MV-4-11 (cell line): ENCODE measurements around the gene ZNF189.
"Not testable (repeated sequence)": the region's sequence is repeated elsewhere in the genome, so short reads cannot be mapped to it uniquely, and the experiment has no call there.

Experiments used
- DNase-seq: peaks from one replicate; lab custom pipeline; 2025; lab: John Stamatoyannopoulos, UW

ZNF189 gene

DNA sequence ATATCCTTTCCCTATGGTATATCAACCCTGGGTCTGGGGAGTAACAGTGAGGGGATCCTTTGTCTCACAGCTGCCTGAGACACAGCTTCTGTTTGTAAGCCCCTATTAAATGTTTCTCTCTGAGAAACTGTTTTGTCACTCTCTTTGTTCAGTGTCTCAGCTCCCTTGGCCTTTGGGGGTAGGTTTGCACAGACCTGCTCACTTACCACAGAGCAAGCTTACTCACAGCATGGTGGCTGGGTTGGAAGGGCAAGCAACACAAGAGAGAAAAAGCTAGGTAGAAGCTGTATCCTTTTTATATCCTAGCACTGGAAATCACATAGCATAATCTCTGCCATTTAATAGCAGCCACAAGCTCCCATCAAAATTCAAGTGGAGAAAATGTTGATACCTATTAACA is 18.4 kb upstream of the ZNF189 start:
- no peak for DNase-seq

DNA sequence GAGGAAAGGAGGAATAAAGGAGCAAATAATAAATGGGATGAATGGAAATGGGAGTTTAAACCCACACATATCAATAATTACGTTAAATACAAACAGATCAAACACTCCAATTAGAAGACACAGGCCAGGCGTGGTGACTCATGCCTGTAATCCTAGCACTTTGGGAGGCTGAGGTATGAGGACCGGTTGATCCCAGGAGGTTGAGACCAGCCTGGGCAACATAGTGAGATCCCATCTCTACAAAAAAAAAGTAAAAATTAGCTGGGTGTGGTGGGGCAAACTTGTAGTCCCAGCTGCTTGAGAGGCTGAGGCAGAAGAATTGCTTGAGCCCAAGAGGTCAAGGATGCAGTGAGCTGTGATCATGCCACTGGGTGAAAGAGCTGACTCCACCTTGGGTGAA is 17.5 kb upstream of the ZNF189 start:
- DNase-seq, result no peak

DNA sequence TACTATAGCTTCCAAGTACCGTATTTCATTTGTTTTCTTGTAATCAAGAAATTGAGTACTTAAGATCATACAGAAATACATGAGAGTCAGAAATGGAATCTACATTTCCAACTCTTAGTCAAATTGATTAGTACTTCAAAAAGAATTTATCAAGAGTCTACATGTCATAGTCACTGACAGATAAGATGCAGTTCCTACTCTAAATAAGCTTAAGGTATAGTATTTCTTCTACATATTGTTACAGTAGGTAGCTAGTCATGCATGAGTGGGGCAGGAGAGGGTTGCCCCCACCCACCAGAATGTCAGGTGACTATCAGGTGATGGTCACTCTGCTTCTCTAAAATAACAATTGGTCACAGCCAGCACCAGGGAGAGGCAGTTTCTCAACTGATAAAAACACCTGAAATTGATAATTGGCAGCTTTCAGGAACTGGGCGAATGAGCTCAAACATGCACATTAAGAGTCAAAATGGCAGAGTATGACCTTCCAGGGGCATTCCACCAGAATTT is 16.8 kb upstream of the ZNF189 start:
- no peak for DNase-seq

DNA sequence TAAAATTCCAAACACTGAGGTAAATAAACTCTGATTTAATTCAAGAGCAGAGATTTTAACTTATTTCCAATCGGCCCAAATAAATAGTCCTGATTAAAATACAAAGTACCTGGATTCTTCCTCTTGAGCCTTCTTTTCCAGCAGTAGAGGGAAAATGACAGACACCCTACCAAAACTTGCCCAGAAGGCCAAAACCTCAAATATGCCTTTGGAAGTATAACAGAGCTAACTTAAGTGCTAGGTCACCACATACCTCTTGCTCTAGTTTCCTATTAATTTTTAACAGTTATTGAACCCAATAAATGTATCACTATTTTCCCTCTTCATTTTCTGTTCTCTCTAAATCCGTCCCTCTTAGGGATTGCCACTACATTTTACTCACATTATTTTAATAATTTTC is 15.3 kb upstream of the ZNF189 start:
- no peak for DNase-seq

DNA sequence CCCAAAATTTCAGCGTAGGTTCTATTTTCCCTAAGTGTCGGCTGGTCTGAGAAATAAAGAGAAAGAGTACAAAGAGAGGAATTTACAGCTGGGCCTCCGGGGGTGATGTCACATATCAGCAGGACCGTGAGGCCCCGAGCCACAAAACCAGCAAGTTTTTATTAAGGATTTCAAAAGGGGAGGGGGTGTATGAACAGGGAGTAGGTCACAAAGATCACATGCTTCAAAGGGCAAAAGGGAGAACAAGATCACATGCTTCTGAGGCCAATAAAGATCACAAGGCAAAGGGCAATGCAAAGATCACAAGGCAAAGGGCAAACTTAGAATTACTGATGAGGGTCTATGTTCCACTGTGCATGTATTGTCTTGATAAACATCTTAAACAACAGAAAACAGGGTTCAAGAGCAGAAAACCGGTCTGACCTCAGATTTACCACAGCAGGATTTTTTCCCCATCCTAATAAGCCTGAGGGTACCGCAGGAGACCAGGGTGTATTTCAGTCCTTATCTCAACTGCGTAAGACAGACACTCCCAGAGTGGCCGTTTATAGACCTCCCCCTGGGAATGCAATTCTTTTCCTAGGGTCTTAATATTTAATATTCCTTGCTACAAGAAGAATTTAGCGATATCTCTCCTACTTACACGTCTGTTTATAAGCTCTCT is 13.6 kb upstream of the ZNF189 start, which contains the start of gene BAAT:
TSS of gene BAAT (minus strand) at position 134 of the 664 bp plus-strand sequence. CDS start 13,602 bp downstream, outside the sequence.
- DNase-seq, result not testable (repeated sequence)

DNA sequence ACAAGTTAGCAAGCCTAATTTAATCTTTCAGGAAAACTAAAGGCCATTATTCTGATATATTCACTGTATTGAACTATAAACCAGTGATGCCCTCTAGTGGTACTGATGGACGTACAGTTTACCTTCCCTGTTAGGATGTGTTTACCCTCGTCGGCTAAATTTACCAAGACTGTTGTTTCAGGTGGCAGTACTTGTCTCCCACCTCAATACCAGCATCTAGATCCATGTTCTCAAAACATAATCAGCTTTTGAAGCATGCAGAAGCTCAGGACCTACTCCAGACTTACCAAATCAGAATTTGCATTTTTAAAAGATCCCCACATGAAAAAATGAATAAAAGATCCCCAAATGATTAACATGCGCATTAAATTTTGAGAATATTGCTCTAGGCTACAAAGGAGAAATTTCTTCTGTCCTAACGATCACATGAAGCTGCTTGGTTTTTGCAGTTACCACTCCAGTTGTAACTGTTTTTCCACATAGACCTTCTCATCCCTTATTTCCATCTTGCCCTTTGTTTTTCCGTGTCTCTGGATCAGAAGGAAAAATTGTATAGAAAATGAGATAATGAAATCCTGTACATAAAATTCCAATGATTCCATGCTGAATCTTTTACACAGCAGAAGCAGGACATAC is 10.7 kb upstream of the ZNF189 start:
- DNase-seq, result no peak

DNA sequence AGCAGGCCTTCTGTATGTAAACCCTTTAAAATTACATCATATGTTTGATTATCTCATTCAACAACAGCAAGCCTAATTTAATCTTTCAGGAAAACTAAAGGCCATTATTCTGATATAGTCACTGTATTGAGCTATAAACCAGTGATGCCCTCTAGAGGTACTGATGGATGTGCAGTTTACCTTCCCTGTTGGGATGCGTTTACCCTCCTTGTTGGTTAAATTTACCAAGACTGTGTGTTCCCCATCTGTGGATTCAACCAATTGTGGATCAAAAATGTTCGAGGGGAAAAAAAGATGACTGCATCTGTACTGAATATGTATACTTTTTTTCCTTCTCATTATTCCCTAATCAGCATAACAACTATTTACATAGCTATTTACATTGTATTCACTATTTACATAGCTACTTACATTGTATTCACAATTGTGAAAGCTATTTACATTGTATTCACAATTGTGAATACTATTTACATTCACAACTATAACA is 10.1 kb upstream of the ZNF189 start:
- DNase-seq, result no peak

DNA sequence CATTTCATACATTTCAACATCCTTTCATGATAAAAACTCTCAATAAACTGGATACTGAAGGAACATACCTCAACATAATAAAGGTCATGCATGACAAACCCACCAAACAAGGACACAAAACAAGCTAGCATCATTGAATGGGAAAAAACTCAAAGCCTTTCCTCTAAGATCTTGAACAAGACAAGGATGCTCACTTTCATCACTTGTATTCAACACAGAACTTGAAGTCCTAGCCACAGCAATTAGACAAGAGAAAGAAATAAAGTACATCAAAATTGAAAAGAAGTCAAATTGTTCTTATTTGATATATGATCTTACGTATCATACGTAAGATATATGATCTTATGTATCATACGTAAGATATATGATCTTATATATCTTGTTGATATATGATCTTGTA is 5.5 kb upstream of the ZNF189 start:
- no peak for DNase-seq

DNA sequence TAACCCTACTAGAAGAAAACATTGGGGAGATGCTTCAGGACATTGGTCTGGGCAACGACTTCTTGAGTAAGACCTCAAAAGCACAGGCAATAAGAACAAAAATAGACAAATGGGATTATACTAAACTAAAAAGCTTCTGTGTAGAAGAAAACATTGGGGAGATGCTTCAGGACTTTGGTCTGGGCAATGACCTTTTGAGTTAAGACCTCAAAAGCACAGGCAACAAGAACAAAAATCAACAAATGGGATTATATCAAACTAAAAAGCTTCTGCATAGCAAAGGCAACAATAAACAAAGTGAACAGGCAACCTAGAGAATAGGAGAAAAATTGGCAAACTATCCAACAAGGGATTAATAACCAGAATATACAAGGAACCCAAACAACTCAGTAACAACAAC is 4.0 kb upstream of the ZNF189 start:
- DNase-seq, result no peak

DNA sequence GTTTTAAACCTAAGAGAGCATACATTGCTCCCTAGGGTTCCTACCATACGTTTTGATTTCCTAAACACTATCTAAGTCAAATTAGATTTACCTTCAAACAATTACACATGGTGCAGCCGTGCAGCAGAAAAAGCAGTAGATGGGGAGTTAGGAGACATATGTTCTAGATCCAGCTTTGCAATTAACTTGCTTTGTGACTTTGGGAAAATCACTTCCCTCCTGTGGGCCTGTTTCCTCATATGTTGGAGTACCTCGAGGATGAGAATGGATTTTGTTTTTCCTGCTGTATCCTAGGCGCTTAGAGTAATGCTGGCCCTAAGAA is 944 bp upstream of the ZNF189 start:
- DNase-seq, result no peak

DNA sequence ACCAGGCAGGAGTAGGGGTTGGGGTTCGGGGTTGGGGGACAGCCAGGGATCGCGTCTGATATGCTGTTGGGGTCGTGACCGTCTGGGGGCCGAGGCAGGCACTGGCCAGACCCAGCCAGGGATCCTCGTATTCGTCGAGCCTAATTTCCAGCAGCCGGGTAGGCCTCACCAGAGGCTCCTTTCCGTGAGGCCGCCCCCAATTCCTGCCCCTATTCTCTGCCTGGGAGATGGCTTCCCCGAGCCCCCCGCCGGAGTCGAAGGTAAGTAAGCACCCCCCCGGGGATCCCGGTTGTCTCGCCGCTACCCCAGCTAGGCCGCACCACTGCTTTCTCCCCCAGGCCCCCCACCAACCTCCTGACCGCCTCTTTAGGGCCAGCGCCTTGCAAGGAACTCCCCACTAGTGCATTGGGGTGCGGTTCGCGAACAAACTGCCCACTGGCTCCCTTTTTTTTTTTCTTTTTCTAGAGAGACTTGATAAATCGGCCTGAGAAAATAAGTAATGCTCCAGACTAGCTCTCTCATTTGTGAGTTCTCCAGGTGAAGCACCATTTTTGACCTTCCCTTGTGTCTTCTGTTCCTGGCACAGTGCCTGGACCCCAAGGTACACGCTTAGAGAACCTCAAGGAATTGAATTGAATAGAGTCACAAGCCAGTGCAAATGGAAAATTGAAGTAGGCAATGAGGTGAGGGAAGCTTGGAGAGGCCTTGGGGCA is 435 bp downstream of the ZNF189 start:
- no peak for DNase-seq

DNA sequence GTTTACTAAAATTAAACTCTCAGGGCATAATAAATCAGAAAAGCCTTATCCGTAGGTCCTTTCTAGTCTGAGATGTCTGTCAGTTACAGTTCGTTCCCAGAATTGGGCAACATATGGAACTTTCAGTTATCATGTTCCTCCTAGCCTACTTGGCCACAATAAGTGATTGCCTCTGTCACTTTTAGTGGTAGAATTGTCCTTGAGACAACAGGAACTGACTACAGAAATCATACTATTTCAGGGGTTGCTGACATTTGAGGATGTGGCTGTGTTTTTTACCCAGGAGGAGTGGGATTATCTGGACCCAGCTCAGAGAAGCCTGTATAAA is 956 bp downstream of the ZNF189 start:
- DNase-seq, result peak; percentile 90

DNA sequence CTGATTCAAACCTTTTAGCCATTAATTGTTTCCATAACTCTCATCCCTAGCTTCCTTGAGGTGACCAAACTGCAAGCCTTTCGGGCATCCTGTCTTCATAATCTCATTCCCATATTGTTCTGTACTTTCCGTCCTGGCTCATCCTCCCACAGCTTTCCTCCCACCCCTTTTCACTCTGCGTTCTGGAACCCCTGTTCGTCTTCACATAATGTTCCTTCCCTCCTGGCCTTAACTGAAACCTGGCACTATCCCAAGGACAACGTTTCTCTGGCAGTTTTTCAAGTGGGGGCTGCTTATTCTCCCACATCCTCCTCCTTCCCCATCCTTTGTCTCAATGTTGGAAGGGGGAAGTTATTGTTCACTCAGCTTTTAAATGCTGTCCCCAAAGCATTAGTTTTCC is 1.5 kb downstream of the ZNF189 start:
- DNase-seq, result no peak

DNA sequence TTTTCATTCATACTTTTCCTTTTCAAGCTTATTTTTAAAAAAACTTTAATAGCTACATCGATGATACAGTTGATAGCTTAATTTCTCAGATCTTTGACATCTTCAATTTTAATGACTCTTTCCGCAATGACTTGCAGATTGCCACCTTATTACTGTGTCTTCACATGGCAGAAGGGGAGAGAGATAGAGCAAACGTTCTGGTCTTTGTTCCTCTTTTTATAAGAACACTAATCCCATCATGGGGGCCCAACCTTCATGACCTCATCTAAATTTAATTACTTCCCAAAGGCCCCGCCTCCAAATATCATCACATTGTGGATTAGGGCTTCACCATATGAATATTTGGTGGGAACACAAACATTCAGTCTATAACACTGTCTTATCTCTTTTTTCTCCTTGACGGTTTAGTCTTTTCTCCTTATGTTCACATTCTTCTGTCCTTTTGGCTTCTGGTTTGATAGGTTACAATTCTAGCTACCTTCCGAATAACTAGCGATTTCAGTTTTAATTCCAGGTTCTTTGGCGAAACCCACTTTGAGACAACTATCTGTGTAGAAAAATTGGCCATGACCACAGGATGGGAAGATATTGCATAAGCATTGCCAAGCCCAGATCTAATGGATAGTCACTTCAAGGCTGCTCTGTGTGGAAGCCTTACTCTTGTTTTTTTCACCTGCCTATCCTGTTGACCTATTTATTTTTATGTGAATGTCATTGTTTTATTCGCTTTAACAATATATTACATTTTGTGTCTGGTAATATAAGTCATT is 5.0 kb downstream of the ZNF189 start:
- DNase-seq, result peak; percentile 68

DNA sequence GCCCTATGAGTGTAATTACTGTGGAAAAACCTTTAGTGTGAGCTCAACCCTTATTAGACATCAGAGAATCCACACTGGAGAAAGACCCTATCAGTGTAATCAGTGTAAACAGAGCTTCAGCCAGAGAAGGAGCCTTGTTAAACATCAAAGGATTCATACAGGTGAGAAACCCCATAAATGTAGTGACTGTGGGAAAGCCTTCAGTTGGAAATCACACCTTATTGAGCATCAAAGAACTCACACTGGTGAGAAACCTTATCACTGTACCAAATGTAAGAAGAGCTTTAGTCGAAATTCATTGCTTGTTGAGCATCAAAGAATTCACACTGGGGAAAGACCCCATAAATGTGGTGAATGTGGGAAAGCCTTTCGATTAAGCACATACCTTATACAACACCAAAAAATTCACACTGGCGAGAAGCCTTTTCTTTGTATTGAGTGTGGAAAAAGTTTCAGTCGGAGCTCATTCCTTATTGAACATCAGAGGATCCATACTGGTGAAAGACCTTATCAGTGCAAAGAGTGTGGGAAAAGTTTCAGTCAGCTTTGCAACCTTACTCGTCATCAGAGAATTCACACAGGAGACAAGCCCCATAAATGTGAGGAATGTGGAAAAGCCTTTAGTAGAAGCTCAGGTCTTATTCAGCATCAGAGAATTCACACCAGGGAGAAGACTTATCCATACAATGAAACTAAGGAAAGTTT is 9.9 kb downstream of the ZNF189 start:
- no peak for DNase-seq

DNA sequence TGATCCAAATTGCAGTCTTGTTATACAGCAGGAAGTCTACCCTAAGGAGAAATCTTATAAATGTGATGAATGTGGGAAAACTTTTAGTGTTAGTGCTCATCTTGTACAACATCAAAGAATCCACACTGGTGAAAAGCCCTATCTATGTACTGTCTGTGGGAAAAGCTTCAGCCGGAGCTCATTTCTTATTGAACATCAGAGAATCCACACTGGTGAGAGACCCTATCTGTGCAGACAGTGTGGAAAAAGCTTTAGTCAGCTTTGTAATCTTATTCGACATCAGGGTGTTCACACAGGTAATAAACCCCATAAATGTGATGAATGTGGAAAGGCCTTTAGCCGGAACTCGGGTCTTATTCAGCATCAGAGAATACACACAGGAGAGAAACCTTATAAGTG is 10.4 kb downstream of the ZNF189 start:
- no peak for DNase-seq

DNA sequence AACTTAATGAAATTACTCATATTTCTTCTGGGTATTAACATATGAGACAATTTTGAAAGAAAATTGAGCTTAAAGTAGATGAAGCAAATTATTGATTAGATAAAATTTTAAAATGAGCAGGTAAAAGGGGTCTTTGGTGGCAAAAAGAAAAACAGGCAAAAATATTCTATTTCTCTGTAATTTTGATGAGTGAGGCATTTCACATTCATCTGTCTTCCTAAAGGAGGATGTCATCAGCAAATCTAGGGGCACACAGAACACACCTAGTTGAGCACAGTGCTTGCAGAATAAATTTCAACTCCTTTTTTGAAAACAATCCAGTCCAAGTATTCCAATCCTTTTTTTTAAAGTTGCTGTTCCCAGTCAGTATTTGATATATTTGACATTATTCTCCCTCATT is 16.2 kb downstream of the ZNF189 start:
- DNase-seq, result no peak

DNA sequence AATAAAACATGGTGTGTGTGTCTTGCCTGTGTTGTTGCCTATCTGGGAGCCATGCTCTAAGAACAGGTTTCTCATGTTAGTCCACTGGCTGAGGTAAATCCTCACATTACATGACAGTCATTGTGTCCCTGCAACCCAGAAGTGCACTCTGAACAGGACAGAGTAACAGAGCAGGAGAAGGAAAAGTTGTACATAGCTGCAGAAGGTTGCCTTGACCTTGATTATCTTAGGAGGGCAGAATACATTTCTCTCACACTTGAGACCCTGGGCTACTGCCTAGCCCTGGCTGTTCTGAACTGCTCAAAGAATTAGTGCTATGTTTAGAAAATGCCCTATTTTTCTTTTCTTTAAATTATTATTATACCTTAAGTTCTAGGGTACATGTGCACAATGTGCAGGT is 16.9 kb downstream of the ZNF189 start:
- DNase-seq, result no peak

DNA sequence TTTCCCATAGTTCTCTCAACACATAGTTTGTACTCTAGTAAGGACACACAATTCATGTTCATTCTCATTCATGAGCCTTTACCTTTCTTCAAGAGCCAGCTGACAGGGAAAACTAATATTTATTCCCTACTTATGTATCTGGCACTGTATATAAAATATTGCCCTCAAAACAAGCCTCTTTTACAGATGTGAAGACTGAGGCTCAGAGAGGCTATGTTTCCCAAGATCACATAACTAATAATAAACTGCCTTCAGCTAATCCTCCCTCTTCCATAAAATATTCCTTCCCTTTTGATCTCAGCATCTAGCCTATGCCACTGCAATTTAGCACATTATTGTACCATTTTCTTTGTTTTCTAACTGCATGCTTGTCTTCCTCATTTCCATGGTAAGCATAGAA is 18.7 kb downstream of the ZNF189 start:
- no peak for DNase-seq

DNA sequence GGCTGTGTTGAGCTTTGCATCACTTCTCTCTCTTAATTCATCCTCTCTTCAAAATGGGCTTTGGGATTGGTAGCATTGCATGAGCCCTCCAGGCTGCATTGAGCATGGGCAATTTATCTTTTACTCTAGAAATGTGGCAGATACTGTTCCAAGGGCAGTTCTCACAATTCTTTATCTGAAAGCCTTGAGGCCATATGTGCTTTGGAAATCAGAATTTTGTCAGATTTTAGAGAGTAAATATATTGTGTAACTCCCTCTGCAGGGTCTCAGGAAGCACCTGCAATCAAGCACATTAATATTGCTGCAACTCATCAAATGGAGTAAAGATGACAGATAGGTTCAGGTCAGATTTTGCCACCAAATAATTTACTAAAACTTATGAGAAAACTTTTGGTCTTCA is 19.3 kb downstream of the ZNF189 start:
- DNase-seq, result no peak

DNA sequence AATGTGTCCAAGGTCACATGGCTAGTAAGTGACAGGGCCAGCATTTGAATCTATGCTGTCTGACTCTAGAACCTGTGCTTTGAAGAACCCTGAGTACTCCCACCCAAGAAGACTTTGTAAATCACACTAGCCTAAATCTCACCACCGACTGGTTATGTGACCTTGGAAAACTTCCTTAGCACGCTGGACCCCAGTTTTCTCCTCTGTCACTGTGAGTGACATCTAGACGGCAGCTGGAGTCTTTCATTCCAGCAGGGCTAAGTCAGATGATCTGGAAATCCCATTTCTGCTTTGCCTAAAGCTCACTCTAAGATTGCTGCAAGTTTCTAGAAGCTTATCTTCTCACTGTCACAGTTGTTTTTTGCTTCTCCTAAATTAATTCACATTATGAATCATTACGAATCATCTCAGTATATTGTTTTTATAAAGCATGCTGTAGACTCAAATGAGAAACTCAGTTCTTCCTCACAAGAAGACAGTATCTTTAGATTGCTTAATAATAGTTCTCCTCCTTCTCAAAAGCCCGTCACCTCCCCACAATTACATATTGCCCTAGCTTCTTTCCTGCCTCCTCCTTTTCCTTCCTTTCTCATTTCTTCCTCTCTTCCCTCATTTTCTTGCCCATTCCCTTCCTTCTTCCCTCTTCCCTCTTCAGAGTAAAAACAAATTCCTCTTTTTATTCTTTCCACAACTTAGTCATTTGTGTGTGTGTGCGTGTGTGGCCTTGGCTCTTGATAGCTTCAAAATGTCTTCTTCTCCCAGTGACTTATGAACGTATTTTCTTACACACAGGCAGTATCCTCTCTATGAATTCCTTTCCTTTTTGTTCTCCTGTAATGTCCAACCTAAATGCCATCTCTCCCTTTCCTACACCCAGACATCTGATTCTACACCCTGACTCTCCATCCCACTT is 20.1 kb downstream of the ZNF189 start:
- no peak for DNase-seq
